ENCODE measurements around the gene FUT8.

Gene FUT8

DNA sequence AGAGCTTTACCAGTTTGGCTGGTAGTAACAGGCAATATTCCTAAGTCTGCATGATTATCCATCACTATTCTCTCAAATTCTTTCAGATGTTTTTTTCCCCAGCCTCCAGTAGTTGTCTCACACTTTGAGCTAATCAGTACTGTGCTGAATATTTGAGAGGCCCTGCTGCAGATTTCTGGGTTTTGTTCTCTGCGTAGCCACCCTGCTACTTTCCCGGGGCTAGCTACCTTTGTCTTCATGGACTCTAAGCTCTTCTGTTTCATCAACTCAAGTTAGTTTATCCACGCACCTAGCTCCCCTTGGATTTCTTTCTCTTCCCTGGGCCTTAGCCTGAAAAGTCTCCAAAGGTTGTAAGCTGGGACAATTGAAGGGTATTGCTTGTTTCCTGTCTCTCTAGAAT is 73.0 kb downstream of the FUT8 start:
- no peak for DNase-seq
- no peaks in the 10 kb centered on the region for H3K9me3 ChIP-seq
- TF ChIP-seq, protein P1, sequence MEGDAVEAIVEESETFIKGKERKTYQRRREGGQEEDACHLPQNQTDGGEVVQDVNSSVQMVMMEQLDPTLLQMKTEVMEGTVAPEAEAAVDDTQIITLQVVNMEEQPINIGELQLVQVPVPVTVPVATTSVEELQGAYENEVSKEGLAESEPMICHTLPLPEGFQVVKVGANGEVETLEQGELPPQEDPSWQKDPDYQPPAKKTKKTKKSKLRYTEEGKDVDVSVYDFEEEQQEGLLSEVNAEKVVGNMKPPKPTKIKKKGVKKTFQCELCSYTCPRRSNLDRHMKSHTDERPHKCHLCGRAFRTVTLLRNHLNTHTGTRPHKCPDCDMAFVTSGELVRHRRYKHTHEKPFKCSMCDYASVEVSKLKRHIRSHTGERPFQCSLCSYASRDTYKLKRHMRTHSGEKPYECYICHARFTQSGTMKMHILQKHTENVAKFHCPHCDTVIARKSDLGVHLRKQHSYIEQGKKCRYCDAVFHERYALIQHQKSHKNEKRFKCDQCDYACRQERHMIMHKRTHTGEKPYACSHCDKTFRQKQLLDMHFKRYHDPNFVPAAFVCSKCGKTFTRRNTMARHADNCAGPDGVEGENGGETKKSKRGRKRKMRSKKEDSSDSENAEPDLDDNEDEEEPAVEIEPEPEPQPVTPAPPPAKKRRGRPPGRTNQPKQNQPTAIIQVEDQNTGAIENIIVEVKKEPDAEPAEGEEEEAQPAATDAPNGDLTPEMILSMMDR (IDR thresholded peaks at IDR 0.05), result no peak
- no peak overlapping the region for H3K4me3 ChIP-seq
- intact Hi-C loops (cut with DNase I; ENCODE audit: low total_unique reads), result no loop called here
- no peaks in the 10 kb centered on the region for H3K36me3 ChIP-seq
- H3K27ac ChIP-seq, result no peak overlapping the region
- H3K27me3 ChIP-seq, result no peaks in the 10 kb centered on the region
- H3K4me1 ChIP-seq, result peaks cover 0 to 5% (median 0%) of the 10 kb centered on the region in 4 donors

DNA sequence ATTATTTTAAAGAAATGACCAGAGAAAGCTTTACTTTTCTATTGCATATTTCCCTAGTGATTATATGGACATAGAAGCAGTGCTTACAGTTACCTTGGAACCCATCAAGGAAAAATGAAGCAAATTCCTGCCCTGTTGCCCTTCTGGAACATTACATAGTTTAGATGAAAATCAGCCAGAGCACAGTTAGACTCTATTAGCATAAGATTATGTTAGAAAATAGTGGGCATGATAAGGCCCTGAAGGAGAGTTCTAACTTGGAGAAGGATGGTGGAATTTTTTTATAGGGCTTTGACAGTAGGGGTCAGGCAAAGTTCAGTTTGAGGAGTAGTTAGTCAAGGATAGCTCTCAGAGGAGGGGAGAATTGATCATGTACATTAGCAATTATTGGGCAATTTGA is 74.3 kb downstream of the FUT8 start:
- H3K4me3 ChIP-seq, result no peak overlapping the region
- peaks cover 0 to 5% (median 0%) of the 10 kb centered on the region in 4 donors for H3K4me1 ChIP-seq
- H3K36me3 ChIP-seq, result no peaks in the 10 kb centered on the region
- H3K27ac ChIP-seq, result no peak overlapping the region
- TF ChIP-seq, protein P1 (IDR thresholded peaks at IDR 0.05), result no peak
- H3K27me3 ChIP-seq, result no peaks in the 10 kb centered on the region
- DNase-seq, result no peak
- intact Hi-C loops (cut with DNase I; ENCODE audit: low total_unique reads), result no loop called here
- no peaks in the 10 kb centered on the region for H3K9me3 ChIP-seq

DNA sequence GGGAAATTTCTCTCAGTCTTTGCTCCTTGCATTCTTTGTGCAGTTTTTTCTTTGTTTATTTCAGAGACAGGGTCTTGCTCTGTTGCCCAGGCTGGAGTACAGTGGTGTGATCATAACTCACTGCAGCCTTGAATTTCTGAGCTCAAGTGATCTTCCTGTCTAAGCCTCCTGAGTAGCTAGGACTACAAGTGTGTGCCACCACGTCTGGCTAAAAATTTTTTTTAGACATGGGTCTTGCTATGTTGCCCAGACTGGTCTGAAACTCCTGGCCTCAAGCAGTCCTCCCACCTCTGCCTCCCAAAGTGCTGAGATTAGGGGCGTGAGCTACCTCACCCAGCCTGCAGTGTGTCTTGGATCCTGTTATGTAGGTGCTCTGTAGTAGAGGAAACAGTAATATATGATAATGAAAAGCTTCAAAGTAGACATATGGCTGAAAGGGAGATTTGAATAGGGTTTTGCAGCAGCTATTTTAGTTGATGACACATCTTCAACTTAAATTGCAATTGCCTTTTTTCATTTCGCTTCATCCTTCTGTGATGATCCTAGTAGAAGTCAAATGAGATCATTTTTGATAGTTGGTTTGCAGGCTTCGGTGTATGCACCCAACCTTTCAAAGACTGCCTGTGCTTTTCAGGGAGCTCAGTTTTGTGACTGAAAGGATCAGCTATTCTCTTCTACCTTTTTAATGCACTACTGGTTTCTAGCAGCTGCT is 75.4 kb downstream of the FUT8 start:
- H3K27me3 ChIP-seq, result no peaks in the 10 kb centered on the region
- H3K36me3 ChIP-seq, result no peaks in the 10 kb centered on the region
- no peak for DNase-seq
- peaks cover 0 to 2% (median 0%) of the 10 kb centered on the region in 4 donors for H3K4me1 ChIP-seq
- no peak overlapping the region for H3K27ac ChIP-seq
- H3K9me3 ChIP-seq, result no peaks in the 10 kb centered on the region
- TF ChIP-seq, protein P1 (IDR thresholded peaks at IDR 0.05), result no peak
- H3K4me3 ChIP-seq, result no peak overlapping the region
- intact Hi-C loops (cut with DNase I; ENCODE audit: low total_unique reads), result no loop called here

DNA sequence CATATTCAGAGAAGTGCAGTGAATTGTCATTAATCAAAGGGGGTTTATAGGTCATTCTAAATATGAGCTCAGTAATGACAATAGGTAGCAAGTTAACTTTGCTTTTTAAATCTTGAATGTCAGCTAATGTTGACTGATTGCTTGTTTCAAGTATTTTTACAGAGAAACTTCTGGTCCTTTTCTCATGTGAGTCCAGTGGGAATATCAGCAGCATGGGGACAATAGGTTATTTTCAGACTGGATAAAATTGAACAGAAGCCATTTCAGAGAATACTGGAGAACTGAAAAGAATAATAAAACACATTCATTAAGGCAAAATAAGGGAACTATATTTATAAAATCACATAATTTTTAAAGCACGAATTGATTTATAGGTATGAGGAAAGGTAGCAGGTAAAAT is 78.7 kb downstream of the FUT8 start:
- intact Hi-C loops (cut with DNase I; ENCODE audit: low total_unique reads), result no loop called here

DNA sequence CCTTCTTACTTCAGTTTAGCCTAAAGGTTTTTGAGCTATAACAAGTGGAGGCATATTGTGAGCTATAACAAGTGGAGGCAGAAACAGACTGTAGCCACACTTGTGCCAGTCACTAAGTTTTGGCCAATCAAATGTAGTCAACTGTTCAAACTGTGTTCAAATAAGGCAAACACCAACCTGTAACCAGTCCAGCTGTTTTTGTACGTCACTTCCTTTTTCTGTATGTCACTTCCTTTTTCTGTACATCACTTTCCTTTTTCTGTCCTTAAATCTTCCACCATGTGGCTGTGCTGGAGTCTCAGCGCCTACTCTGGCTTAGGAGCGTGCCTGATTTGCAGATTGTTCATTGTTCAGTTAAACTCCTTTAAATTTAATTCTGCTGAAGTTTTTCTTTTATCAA is 79.7 kb downstream of the FUT8 start:
- Histone ChIP-seq H3K4me1 (no peaks in the 10 kb centered on the region), H3K36me3 (no peaks in the 10 kb centered on the region), H3K27me3 (no peaks in the 10 kb centered on the region), H3K9me3 (no peaks in the 10 kb centered on the region), H3K4me3 (no peak overlapping the region), H3K27ac (no peak overlapping the region)
- no peak for DNase-seq
- TF ChIP-seq, protein P1 (IDR thresholded peaks at IDR 0.05), result no peak
- intact Hi-C loops (cut with DNase I; ENCODE audit: low total_unique reads), result no loop called here

More for the DNA sequence above, 78.7 kb downstream of the FUT8 start:
- H3K27me3 ChIP-seq, result no peaks in the 10 kb centered on the region
- H3K36me3 ChIP-seq, result no peaks in the 10 kb centered on the region
- no peak overlapping the region for H3K27ac ChIP-seq
- no peaks in the 10 kb centered on the region for H3K9me3 ChIP-seq
- no peak for DNase-seq
- no peak overlapping the region for H3K4me3 ChIP-seq
- no peaks in the 10 kb centered on the region for H3K4me1 ChIP-seq
- TF ChIP-seq, protein P1 (IDR thresholded peaks at IDR 0.05), result no peak

All from tibial artery (tissue), 4 donors.